Measurements from ENCODE around the gene NOL4L.

DNA sequence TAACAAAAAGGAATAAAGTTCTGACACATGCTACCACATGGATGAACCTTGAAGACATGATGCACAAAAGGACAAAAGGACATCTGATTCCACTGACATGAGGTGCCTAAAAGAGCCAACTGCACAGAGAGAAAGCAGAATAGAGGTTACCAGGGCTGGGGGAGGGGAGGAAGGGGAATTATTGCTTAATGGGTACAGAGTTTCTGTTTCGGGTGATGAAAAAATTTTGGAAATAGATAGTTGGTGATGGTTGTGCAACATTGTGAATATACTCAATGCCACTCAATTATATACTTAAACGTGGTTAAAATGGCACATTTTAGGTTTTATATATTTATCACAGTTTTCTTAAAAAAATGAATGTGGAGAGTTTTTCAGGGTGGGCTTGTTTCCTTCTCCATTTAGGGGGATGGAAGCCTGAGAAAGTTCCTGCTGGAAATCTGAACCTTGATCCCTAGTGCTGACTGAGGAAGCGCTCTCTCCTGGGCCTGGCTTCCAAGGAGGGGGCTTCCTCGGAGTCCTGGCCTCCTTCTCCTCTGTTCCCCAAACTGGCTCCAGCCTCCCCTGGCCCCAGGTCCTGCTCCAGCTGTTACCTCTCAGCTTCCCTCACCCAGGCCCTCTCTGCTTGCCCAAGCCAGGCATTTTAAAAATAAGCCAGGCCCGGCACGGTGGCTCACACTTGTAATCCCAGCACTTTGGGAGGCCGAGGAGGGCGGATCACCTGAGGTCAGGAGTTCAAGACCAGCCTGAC is 79.2 kb downstream of the NOL4L start:
- TF ChIP-seq, protein P1, sequence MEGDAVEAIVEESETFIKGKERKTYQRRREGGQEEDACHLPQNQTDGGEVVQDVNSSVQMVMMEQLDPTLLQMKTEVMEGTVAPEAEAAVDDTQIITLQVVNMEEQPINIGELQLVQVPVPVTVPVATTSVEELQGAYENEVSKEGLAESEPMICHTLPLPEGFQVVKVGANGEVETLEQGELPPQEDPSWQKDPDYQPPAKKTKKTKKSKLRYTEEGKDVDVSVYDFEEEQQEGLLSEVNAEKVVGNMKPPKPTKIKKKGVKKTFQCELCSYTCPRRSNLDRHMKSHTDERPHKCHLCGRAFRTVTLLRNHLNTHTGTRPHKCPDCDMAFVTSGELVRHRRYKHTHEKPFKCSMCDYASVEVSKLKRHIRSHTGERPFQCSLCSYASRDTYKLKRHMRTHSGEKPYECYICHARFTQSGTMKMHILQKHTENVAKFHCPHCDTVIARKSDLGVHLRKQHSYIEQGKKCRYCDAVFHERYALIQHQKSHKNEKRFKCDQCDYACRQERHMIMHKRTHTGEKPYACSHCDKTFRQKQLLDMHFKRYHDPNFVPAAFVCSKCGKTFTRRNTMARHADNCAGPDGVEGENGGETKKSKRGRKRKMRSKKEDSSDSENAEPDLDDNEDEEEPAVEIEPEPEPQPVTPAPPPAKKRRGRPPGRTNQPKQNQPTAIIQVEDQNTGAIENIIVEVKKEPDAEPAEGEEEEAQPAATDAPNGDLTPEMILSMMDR (IDR thresholded peaks at IDR 0.05; ENCODE audit: insufficient read depth, low read length, poor library complexity, severe bottlenecking) = no peak
- no peak for TF ChIP-seq EZH2phosphoT487 (conservative IDR thresholded peaks at IDR 0.05; ENCODE audit: low read length)
